Transverse colon (tissue), 4 donors: ENCODE results near the gene IRF2. TPM values are rescaled to one million over a fixed set of nuclear protein-coding genes. Genes with fewer than 3 reads are reported as not detected.

ENCODE experiments used
- DNase-seq: peaks from one replicate; pipeline ENCODE4 v3.0.0-alpha.2; 2019
- H3K27ac ChIP-seq, 4 donors: fragments of 200-600 bp; sonication (generic); 2 replicates each; pipeline ENCODE4 v1.5.1; 2016 to 2018; ENCODE audit warnings: inconsistent platforms in 4 of 4
- H3K27me3 ChIP-seq: fragments of 200-600 bp; sonication (generic); 2 replicates; pipeline ENCODE4 v1.5.1; 2017; ENCODE audit warnings: inconsistent platforms
- H3K36me3 ChIP-seq, 4 donors: fragments of 200-600 bp; sonication (generic); 2 replicates each; pipeline ENCODE4 v1.5.1; 2017 to 2019; ENCODE audit warnings: inconsistent platforms in 4 of 4
- H3K4me1 ChIP-seq, 4 donors: fragments of 200-600 bp; sonication (generic); 2 replicates each; pipeline ENCODE4 v1.5.1; 2017 to 2020; ENCODE audit warnings: inconsistent platforms in 4 of 4
- H3K4me3 ChIP-seq, 4 donors: fragments of 200-600 bp; sonication (generic); 1 replicate in 1 of 4; 2 replicates in 3 of 4; pipeline versions ENCODE4 v1.5.1 to v1.6.1; 2017 to 2019; ENCODE audit warnings: inconsistent platforms in 4 of 4
- H3K9me3 ChIP-seq, 2 donors: fragments of 200-600 bp; sonication (generic); 2 replicates each; pipeline ENCODE4 v1.5.1; 2017 to 2019; ENCODE audit warnings: inconsistent platforms in 2 of 2
- CTCF ChIP-seq, 5 experiments: fragments of 200-600 bp in 3 of 5; fragments of 450-650 bp in 2 of 5; sonication (generic) in 3 of 5; IDR thresholded peaks; 1 replicate in 2 of 5; 2 replicates in 3 of 5; pipeline ENCODE4 v1.5.1; 2016 to 2017; ENCODE audit warnings: antibody characterized with exemption in 5 of 5, inconsistent platforms in 3 of 5, mild to moderate bottlenecking in 2 of 5, moderate library complexity in 1 of 5
- EP300 ChIP-seq: sonication (generic); formaldehyde crosslinking; IDR thresholded peaks from one replicate; pipeline ENCODE4 v1.6.1; 2017; ENCODE audit warnings: antibody characterized with exemption, low read depth
- POLR2A ChIP-seq: fragments of 450-650 bp; IDR thresholded peaks from one replicate; pipeline ENCODE4 v1.6.1; 2016; ENCODE audit warnings: antibody characterized with exemption, mild to moderate bottlenecking, moderate library complexity
- POLR2AphosphoS5 ChIP-seq, 3 donors: sonication (generic); formaldehyde crosslinking; IDR thresholded peaks; one replicate each; pipeline ENCODE4 v1.6.1; 2016; ENCODE audit warnings: antibody characterized with exemption in 3 of 3
- WGBS, 2 donors: methylation state at CpG; one replicate each; pipeline ENCODE4 v1.1.5; 2018; ENCODE audit warnings: low coverage in 1 of 2; 5-methylcytosine and 5-hydroxymethylcytosine counted together
- in situ Hi-C, 4 donors: fragments of 200-750 bp; cut with MboI; loops; one replicate each; pipeline versions ENCODE4 v1.15.0 to v1.15.1; 2017; ENCODE audit warnings: low sequenced_read_pairs in 3 of 4, low pct_ligation_motif_present in 1 of 4, low pct_unique_long_range_greater_than_20kb in 1 of 4
- intact Hi-C: fragments of 100-400 bp; cut with DNase I; formaldehyde crosslinking; loops from one replicate; pipeline ENCODE4 v1.15.1; 2023; ENCODE audit warnings: low total_unique reads
- total RNA-seq, 4 donors: library from RNA; depleted of rRNA; stranded (reverse); fragments of >200 nt; gene quantifications; one replicate each; pipeline ENCODE4 v1.1.0, GENCODE V29; 2016

IRF2 gene
- total RNA-seq, 4 donors from 2014 or later: 15.3 to 85.3 (median 42.5) TPM

DNA sequence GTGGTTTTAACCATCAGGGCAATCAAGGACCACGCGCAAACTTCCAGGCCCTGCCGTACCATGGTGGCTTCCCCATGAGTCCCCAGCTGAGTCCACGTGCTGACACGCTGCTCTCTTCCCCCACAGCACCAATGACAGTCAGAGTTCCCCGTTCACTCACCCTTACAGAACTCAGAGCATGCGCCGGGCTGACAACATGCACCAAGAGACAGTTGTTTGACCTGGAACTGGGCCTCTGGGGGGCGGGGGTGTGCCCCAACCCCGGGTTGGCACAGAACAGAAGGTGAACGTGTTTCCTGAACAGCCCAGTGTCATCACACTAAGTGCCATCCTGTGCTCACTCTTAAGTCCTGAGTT lies 29.4 kb downstream of the IRF2 start:
- H3K4me1 ChIP-seq: peaks cover 11 to 81% (median 27%) of the 10 kb centered on the region in 4 donors
- no peak overlapping the region for H3K4me3 ChIP-seq
- no peaks in the 10 kb centered on the region for H3K27me3 ChIP-seq
- no peaks in the 10 kb centered on the region for H3K9me3 ChIP-seq
- 72% methylated on average over 11 of the region's 11 CpGs; no CpG with 5 or more reads in 1 of the 2 donors for WGBS, 2 donors
- DNase-seq: peak; percentile 39
- in situ Hi-C loops: no loop called here
- TF ChIP-seq POLR2AphosphoS5 (IDR thresholded peaks at IDR 0.05) (no peak), EP300 (no peak), CTCF (IDR thresholded peaks at IDR 0.05) (no peak), POLR2A (no peak)
- H3K27ac ChIP-seq: no peak overlapping the region
- intact Hi-C loops: no loop called here
- no peaks in the 10 kb centered on the region for H3K36me3 ChIP-seq

DNA sequence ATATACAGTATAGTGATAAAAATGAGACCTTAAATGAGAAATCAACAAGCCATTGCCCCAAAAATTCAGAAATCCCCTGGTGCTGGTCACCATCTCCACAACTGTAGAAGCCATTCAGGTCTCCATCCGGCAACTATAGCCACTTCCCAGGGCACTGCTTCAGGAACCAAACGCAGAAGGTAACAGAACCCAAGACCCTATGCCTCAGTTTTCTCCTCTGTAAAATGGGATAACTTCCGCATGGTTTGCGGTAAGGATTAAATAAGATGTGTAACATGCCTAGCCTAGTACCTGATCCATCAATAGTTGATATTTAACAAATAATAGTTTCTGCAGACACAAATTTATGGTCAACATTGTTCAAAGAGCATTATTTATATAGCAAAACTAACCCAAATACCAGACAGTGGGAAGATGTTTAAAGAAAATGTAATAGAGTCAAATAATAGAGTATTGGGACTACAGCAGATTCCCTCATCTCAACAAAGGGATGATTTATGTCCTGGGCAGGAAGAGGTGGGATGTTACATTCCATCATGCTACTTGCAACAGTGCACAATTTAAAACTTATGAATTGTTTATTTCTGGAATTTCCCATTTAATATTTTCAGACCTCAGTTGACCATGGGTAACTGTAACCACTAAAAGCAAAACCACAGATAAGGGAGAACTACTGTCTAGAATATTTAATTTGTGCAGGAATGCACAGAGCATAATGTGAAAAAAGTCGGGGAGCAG lies 30.0 kb downstream of the IRF2 start:
- Histone ChIP-seq H3K4me3 (no peak overlapping the region), H3K36me3 (no peaks in the 10 kb centered on the region), H3K27ac (no peak overlapping the region), H3K9me3 (no peaks in the 10 kb centered on the region), H3K27me3 (no peaks in the 10 kb centered on the region), H3K4me1 (peaks cover 6 to 81% (median 26%) of the 10 kb centered on the region in 4 donors)
- in situ Hi-C loops (no loop called here), intact Hi-C loops (no loop called here)
- TF ChIP-seq EP300: no peak
- TF ChIP-seq POLR2A: no peak
- TF ChIP-seq POLR2AphosphoS5 (IDR thresholded peaks at IDR 0.05): no peak
- TF ChIP-seq CTCF (IDR thresholded peaks at IDR 0.05): no peak
- no peak for DNase-seq
- WGBS, 2 donors: 78 to 88% methylated on average over 4 to 5 of the region's 5 CpGs

GRCh38 chr4:184443318-184443717 lies 31.0 kb downstream of the IRF2 start:
- H3K9me3 ChIP-seq: no peaks in the 10 kb centered on the region
- H3K36me3 ChIP-seq: no peaks in the 10 kb centered on the region
- TF ChIP-seq POLR2A: no peak
- WGBS, 2 donors: 99 to 100% methylated on average over 2 of the region's 2 CpGs
- no peak for DNase-seq
- H3K27me3 ChIP-seq: no peaks in the 10 kb centered on the region
- peaks cover 9 to 83% (median 29%) of the 10 kb centered on the region in 4 donors for H3K4me1 ChIP-seq
- intact Hi-C loops: no loop called here
- H3K27ac ChIP-seq: no peak overlapping the region
- in situ Hi-C loops: no loop called here
- H3K4me3 ChIP-seq: no peak overlapping the region

DNA sequence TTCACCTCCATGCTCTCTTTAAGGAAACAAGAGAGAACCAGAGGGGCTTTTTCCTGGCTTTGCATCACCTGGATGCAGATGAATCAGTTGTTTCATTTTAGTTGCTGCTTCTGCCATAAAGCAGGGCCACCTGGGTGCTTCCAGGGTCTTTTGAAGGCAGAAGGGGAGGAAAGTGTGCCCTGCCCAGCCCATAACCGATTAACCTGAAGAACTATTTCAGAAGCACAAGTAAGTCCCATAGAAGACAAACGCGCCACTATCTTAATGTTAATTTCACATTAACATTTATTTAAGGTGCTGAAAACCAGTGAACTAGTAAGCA lies 32.1 kb downstream of the IRF2 start:
- peaks cover 11 to 87% (median 35%) of the 10 kb centered on the region in 4 donors for H3K4me1 ChIP-seq
- no peak overlapping the region for H3K4me3 ChIP-seq
- in situ Hi-C loops: no loop called here
- DNase-seq: no peak
- no peak overlapping the region for H3K27ac ChIP-seq
- intact Hi-C loops: no loop called here
- WGBS, 2 donors: 83 to 92% methylated on average over 3 of the region's 3 CpGs
- H3K36me3 ChIP-seq: no peaks in the 10 kb centered on the region
- no peaks in the 10 kb centered on the region for H3K27me3 ChIP-seq
- TF ChIP-seq EP300 (no peak), POLR2A (no peak)
- no peaks in the 10 kb centered on the region for H3K9me3 ChIP-seq

DNA sequence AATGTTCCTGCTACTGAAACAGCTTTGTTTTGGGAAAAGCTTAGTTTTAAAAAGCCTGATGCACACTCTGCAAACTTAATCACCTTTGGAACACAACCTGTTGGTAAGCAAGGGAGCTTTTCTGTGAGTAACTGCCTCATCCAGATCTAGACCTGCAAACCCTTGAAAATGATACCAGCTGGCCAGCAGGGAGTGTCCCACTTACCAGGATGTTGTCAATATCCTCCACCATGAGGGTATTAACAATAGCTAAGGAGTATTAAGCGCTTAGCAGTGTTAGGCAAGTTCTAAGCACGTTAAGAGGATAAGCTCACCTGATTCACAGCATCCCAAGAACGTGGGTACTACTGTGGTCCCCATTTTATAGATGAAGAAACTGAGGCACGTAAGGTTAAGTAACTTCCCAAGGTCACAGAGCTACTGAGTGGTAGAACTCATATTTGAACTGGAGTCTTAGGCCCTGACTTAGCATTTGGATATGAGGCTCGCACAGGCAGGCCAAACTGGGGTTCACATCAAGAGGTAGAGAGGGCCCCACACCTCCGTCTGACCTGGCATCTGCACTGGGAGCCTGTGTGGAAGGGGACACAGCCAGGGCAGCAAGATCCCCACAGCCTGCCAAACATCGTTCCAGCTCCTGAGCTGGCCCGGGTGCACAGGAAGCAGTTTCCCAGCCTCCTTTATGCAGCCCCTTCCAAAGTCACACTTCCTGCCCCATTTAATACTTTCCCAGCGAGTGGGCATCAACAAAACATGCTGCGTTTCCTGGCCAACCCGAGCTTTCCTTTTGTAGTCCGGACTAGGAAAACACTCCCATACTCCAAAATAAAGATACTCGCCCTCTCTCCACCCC lies 32.7 kb downstream of the IRF2 start:
- intact Hi-C loops: no loop called here
- no peak overlapping the region for H3K27ac ChIP-seq
- H3K4me1 ChIP-seq: peaks cover 11 to 87% (median 35%) of the 10 kb centered on the region in 4 donors

More for the DNA sequence above, 32.7 kb downstream of the IRF2 start:
- WGBS, 2 donors: 47 to 73% methylated on average over 9 to 13 of the region's 13 CpGs
- H3K9me3 ChIP-seq: no peaks in the 10 kb centered on the region
- H3K4me3 ChIP-seq: no peak overlapping the region
- TF ChIP-seq CTCF (IDR thresholded peaks at IDR 0.05): no peak
- no peak for TF ChIP-seq POLR2AphosphoS5 (IDR thresholded peaks at IDR 0.05)
- TF ChIP-seq EP300: no peak
- no peak for TF ChIP-seq POLR2A
- DNase-seq: no peak
- no peaks in the 10 kb centered on the region for H3K36me3 ChIP-seq
- in situ Hi-C loops: no loop called here
- no peaks in the 10 kb centered on the region for H3K27me3 ChIP-seq
